K562 (cell line): ENCODE data around the gene CCT8L2. TPM values are rescaled to one million over a fixed set of nuclear protein-coding genes. Genes with fewer than 3 reads are reported as not detected.
A peak's percentile ranks its signal among the peaks of the same experiment; 100 is the strongest.

Experiments
- BMI1 ChIP-seq: fragments of 150-350 bp; IDR thresholded peaks from 2 replicates; pipeline ENCODE4 v1.6.1; 2014; ENCODE audit warnings: low read length
- CHD4 ChIP-seq: fragments of 200-600 bp; sonication (generic); IDR thresholded peaks from 3 replicates; pipeline ENCODE4 v1.6.1; 2012; ENCODE audit warnings: low read depth, mild to moderate bottlenecking, mixed read lengths, low read length, inconsistent platforms; ENCODE audit not compliant: insufficient read depth, insufficient replicate concordance, poor library complexity, severe bottlenecking
- CSDE1 ChIP-seq, 2 experiments: fragments of 450-650 bp; IDR thresholded peaks; 2 replicates each; pipeline ENCODE4 v1.6.1; 2016; ENCODE audit warnings: mild to moderate bottlenecking in 1 of 2
- EGR1 ChIP-seq: fragments of 450-650 bp; conservative IDR thresholded peaks from 2 replicates; pipeline ENCODE4 v1.6.1; 2017; ENCODE audit warnings: mild to moderate bottlenecking
- ETV1 ChIP-seq: fragments of 450-650 bp; conservative IDR thresholded peaks from 2 replicates; pipeline ENCODE4 v1.6.1; 2016; ENCODE audit warnings: missing genetic modification characterization, control low read depth, low read depth, missing compliant biosample characterization
- FUS ChIP-seq: fragments of 200-400 bp; formaldehyde crosslinking; optimal IDR thresholded peaks from 2 replicates; pipeline ENCODE3; 2017; ENCODE audit warnings: low read depth, low read length
- LCOR ChIP-seq: sonication (generic); formaldehyde crosslinking; IDR thresholded peaks from 2 replicates; pipeline ENCODE4 v1.8.0; 2022; ENCODE audit warnings: mild to moderate bottlenecking, missing genetic modification reagents
- NR1H2 ChIP-seq: sonication (generic); formaldehyde crosslinking; IDR thresholded peaks from 2 replicates; pipeline ENCODE4 v1.4.0; 2020; ENCODE audit warnings: mild to moderate bottlenecking, missing genetic modification reagents
- NRF1 ChIP-seq, 2 experiments: fragments of 450-650 bp; IDR thresholded peaks in 1 of 2; conservative IDR thresholded peaks in 1 of 2; 2 replicates each; pipeline ENCODE4 v1.6.1; 2014; ENCODE audit warnings: mild to moderate bottlenecking in 2 of 2
- ZNF174 ChIP-seq: fragments of 250-450 bp; sonication (Bioruptor Pico); IDR thresholded peaks from 2 replicates; pipeline ENCODE4 v1.4.0; 2020; ENCODE audit warnings: mild to moderate bottlenecking
- polyA plus RNA-seq, 8 experiments: library from polyadenylated mRNA; depleted of rRNA in 4 of 8; stranded (reverse) in 5 of 8; unstranded in 3 of 8; fragments of >200 nt; fragmentation: Nextera tagmentation in 2 of 8; fragmentation: Illumina TruSeq in 1 of 8; extraction: Ambion mirVana in 2 of 8; extraction: Trizol in 1 of 8; gene quantifications; 2 replicates each; pipeline versions ENCODE4 v1.2.1 to v1.2.3, GENCODE V29; 2011 to 2014; ENCODE audit warnings: inconsistent platforms in 1 of 8, missing spikeins in 1 of 8
- total RNA-seq, 7 experiments: library from RNA; depleted of rRNA in 6 of 7; stranded (reverse); fragments of >200 nt in 6 of 7; fragmentation: Illumina TruSeq in 2 of 7; extraction: Trizol in 2 of 7; gene quantifications; 2 replicates each; pipeline versions ENCODE4 v1.2.1 to v1.2.3, GENCODE V29; 2011 to 2021; ENCODE audit warnings: low replicate concordance in 1 of 7
- TF ChIP-seq, protein P1 (sequence below): fragments of 250-450 bp; sonication (Bioruptor Pico); IDR thresholded peaks from 2 replicates; pipeline ENCODE4 v1.4.0; 2020; ENCODE audit warnings: mild to moderate bottlenecking
- TF ChIP-seq, protein P2 (sequence below): fragments of 150-350 bp; conservative IDR thresholded peaks from 2 replicates; pipeline ENCODE4 v1.6.1; 2014; ENCODE audit warnings: low read length
- TF ChIP-seq, protein P3 (sequence below), 2 experiments: fragments of 450-650 bp; conservative IDR thresholded peaks; 2 replicates each; pipeline ENCODE4 v1.6.1; 2017; ENCODE audit warnings: mild to moderate bottlenecking in 2 of 2, moderate library complexity in 2 of 2
- TF ChIP-seq, protein P4 (sequence below): fragments of 250-450 bp; sonication (Bioruptor Pico); IDR thresholded peaks from 2 replicates; pipeline ENCODE4 v1.4.0; 2020; ENCODE audit warnings: mild to moderate bottlenecking, moderate library complexity, borderline replicate concordance
- TF ChIP-seq, protein P5 (sequence below): sonication (generic); formaldehyde crosslinking; IDR thresholded peaks from 2 replicates; pipeline ENCODE4 v1.8.0; 2022; ENCODE audit warnings: mild to moderate bottlenecking, missing genetic modification reagents, borderline replicate concordance

The CCT8L2 gene
- total and polyA plus RNA-seq, 9 of the 15 experiments (the other 6 are each of a cell fraction or from before 2014, with no cell fraction given): 0.13 TPM; not detected in 8

DNA sequence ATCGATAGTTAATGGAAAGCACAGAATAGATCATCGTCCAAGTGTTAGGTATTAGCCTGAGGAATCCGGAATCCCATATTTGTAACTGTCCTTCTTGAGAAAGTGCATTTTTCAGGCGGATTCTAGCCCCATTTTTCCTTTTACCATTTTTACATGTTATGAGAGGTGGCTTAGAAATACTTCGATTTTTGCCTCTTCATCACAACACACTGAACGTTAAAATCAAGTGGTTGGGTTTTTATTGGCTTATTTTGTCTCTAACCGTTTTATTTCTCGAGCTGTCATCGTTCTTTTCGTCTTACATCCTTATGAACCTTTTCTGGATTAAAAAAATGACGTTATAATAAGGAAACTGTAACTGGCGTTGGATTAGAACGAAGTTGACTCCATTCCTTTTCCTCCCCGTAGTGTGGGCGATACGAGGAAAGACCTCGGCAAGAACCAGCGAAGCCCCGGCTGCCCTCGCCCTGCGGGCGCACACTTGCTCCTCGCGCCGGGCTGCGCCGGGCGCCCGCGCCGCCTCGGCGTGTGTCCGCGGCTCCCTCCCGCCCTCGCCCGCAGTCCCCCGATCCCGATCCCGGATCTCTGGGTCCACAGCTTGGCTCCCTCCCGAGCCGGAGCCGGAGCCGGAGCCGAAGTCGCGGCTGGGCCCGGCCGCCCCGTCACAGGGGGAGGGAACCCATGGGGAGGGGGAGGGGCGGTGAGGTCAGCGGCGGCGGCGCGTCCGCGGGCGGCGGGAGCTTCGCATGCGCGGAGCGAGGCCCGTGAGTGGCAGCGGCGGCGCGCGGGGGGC is 8.2 kb upstream of the CCT8L2 start (continued):
- peak; percentile 61; the same call in 1 of the 2 replicates for TF ChIP-seq BMI1
- TF ChIP-seq, protein P1, sequence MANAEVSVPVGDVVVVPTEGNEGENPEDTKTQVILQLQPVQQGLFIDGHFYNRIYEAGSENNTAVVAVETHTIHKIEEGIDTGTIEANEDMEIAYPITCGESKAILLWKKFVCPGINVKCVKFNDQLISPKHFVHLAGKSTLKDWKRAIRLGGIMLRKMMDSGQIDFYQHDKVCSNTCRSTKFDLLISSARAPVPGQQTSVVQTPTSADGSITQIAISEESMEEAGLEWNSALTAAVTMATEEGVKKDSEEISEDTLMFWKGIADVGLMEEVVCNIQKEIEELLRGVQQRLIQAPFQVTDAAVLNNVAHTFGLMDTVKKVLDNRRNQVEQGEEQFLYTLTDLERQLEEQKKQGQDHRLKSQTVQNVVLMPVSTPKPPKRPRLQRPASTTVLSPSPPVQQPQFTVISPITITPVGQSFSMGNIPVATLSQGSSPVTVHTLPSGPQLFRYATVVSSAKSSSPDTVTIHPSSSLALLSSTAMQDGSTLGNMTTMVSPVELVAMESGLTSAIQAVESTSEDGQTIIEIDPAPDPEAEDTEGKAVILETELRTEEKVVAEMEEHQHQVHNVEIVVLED: peak; percentile 86
- peak; percentile 87 to 88 for TF ChIP-seq NRF1 (conservative IDR thresholded peaks at IDR 0.05 in 1 of 2, IDR thresholded peaks at IDR 0.05 in 1 of 2)
- TF ChIP-seq, protein P2, sequence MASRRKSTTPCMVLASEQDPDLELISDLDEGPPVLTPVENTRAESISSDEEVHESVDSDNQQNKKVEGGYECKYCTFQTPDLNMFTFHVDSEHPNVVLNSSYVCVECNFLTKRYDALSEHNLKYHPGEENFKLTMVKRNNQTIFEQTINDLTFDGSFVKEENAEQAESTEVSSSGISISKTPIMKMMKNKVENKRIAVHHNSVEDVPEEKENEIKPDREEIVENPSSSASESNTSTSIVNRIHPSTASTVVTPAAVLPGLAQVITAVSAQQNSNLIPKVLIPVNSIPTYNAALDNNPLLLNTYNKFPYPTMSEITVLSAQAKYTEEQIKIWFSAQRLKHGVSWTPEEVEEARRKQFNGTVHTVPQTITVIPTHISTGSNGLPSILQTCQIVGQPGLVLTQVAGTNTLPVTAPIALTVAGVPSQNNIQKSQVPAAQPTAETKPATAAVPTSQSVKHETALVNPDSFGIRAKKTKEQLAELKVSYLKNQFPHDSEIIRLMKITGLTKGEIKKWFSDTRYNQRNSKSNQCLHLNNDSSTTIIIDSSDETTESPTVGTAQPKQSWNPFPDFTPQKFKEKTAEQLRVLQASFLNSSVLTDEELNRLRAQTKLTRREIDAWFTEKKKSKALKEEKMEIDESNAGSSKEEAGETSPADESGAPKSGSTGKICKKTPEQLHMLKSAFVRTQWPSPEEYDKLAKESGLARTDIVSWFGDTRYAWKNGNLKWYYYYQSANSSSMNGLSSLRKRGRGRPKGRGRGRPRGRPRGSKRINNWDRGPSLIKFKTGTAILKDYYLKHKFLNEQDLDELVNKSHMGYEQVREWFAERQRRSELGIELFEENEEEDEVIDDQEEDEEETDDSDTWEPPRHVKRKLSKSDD: peak; percentile 78; the same call in 1 of the 2 replicates
- peak; percentile 97; the same call in 1 of the 2 replicates for TF ChIP-seq NR1H2 (CRISPR knock-in tag)
- TF ChIP-seq, protein P3, sequence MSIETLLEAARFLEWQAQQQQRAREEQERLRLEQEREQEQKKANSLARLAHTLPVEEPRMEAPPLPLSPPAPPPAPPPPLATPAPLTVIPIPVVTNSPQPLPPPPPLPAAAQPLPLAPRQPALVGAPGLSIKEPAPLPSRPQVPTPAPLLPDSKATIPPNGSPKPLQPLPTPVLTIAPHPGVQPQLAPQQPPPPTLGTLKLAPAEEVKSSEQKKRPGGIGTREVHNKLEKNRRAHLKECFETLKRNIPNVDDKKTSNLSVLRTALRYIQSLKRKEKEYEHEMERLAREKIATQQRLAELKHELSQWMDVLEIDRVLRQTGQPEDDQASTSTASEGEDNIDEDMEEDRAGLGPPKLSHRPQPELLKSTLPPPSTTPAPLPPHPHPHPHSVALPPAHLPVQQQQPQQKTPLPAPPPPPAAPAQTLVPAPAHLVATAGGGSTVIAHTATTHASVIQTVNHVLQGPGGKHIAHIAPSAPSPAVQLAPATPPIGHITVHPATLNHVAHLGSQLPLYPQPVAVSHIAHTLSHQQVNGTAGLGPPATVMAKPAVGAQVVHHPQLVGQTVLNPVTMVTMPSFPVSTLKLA (conservative IDR thresholded peaks at IDR 0.05): peak; percentile 8 to 78
- TF ChIP-seq FUS: peak; percentile 89
- peak; percentile 6 for TF ChIP-seq CHD4
- TF ChIP-seq ZNF174 (CRISPR knock-in tag): peak; percentile 71; the same call in 1 of the 2 replicates
- TF ChIP-seq EGR1: peak; percentile 13; the same call in 1 of the 2 replicates
- TF ChIP-seq ETV1 (tag): 0 out of 2 replicates have a peak, but pooled peaks have one; percentile 19
- TF ChIP-seq, protein P4, sequence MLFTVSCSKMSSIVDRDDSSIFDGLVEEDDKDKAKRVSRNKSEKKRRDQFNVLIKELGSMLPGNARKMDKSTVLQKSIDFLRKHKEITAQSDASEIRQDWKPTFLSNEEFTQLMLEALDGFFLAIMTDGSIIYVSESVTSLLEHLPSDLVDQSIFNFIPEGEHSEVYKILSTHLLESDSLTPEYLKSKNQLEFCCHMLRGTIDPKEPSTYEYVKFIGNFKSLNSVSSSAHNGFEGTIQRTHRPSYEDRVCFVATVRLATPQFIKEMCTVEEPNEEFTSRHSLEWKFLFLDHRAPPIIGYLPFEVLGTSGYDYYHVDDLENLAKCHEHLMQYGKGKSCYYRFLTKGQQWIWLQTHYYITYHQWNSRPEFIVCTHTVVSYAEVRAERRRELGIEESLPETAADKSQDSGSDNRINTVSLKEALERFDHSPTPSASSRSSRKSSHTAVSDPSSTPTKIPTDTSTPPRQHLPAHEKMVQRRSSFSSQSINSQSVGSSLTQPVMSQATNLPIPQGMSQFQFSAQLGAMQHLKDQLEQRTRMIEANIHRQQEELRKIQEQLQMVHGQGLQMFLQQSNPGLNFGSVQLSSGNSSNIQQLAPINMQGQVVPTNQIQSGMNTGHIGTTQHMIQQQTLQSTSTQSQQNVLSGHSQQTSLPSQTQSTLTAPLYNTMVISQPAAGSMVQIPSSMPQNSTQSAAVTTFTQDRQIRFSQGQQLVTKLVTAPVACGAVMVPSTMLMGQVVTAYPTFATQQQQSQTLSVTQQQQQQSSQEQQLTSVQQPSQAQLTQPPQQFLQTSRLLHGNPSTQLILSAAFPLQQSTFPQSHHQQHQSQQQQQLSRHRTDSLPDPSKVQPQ (CRISPR knock-in tag): peak; percentile 93
- peak; percentile 87 for TF ChIP-seq LCOR
- TF ChIP-seq CSDE1 (IDR thresholded peaks at IDR 0.05): peak in 1 of 2 experiments; percentile 56; a peak in 1 of 4 replicates
- TF ChIP-seq, protein P5, sequence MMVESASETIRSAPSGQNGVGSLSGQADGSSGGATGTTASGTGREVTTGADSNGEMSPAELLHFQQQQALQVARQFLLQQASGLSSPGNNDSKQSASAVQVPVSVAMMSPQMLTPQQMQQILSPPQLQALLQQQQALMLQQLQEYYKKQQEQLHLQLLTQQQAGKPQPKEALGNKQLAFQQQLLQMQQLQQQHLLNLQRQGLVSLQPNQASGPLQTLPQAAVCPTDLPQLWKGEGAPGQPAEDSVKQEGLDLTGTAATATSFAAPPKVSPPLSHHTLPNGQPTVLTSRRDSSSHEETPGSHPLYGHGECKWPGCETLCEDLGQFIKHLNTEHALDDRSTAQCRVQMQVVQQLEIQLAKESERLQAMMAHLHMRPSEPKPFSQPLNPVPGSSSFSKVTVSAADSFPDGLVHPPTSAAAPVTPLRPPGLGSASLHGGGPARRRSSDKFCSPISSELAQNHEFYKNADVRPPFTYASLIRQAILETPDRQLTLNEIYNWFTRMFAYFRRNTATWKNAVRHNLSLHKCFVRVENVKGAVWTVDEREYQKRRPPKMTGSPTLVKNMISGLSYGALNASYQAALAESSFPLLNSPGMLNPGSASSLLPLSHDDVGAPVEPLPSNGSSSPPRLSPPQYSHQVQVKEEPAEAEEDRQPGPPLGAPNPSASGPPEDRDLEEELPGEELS: peak; percentile 96
